Endothelial cell (in vitro differentiated cells): ENCODE measurements around the gene A3GALT2. TPM values are rescaled to one million over a fixed set of nuclear protein-coding genes. Genes with fewer than 3 reads are reported as not detected.

Experiments used
- DNase-seq: peaks from one replicate; pipeline ENCODE4 v3.0.0; 2021; ENCODE audit warnings: low spot score
- H3K27ac Mint-ChIP-seq: one replicate; pipeline ENCODE4 v1.8.0; 2021; ENCODE audit warnings: mixed read lengths, inconsistent platforms; ENCODE audit not compliant: unreplicated experiment
- H3K27me3 Mint-ChIP-seq: one replicate; pipeline ENCODE4 v1.8.0; 2021; ENCODE audit warnings: mild to moderate bottlenecking, moderate library complexity, mixed read lengths, inconsistent platforms; ENCODE audit not compliant: unreplicated experiment
- H3K36me3 Mint-ChIP-seq: one replicate; pipeline ENCODE4 v1.8.0; 2021; ENCODE audit warnings: mild to moderate bottlenecking, low read depth, mixed read lengths, inconsistent platforms; ENCODE audit not compliant: unreplicated experiment
- H3K4me1 Mint-ChIP-seq: one replicate; pipeline ENCODE4 v1.8.0; 2021; ENCODE audit warnings: mild to moderate bottlenecking, mixed read lengths, inconsistent platforms; ENCODE audit not compliant: unreplicated experiment
- H3K4me3 Mint-ChIP-seq: one replicate; pipeline ENCODE4 v1.8.0; 2021; ENCODE audit warnings: mild to moderate bottlenecking, mixed read lengths, inconsistent platforms; ENCODE audit not compliant: unreplicated experiment
- H3K9me3 Mint-ChIP-seq: one replicate; pipeline ENCODE4 v1.8.0; 2021; ENCODE audit warnings: mixed read lengths, inconsistent platforms; ENCODE audit not compliant: unreplicated experiment
- CTCF ChIP-seq: fragments of 200-600 bp; sonication (generic); IDR thresholded peaks from one replicate; pipeline ENCODE4 v1.5.0; 2021; ENCODE audit warnings: antibody characterized with exemption; ENCODE audit not compliant: unreplicated experiment
- total RNA-seq: library from RNA; stranded (reverse); fragmentation: NEBNext Ultra II Directional; extraction: Animal tissue kit (Norgen Biotek cat#: 25700); gene quantifications from one replicate; pipeline ENCODE4 v1.2.1, GENCODE V29; 2021; ENCODE audit not compliant: unreplicated experiment

Gene A3GALT2
- total RNA-seq, 1 donor from 2014 or later = not detected

- no peak for TF ChIP-seq CTCF
- peaks cover 8% of the 10 kb centered on the region for H3K27me3 Mint-ChIP-seq
- no peaks in the 10 kb centered on the region for H3K9me3 Mint-ChIP-seq
- H3K4me3 Mint-ChIP-seq = no peak overlapping the region
- DNase-seq = no peak
- H3K36me3 Mint-ChIP-seq = peaks cover 28% of the 10 kb centered on the region
- no peak overlapping the region for H3K27ac Mint-ChIP-seq
- H3K4me1 Mint-ChIP-seq = peaks cover 19% of the 10 kb centered on the region
Measured at GRCh38 chr1:33302325-33302724, 18.6 kb downstream of the A3GALT2 start.

- H3K4me1 Mint-ChIP-seq = peaks cover 19% of the 10 kb centered on the region
- H3K4me3 Mint-ChIP-seq = peak overlapping the region; percentile 59
- H3K9me3 Mint-ChIP-seq = no peaks in the 10 kb centered on the region
- peaks cover 9% of the 10 kb centered on the region for H3K27me3 Mint-ChIP-seq
- H3K27ac Mint-ChIP-seq = no peak overlapping the region
- no peak for TF ChIP-seq CTCF
- DNase-seq = no peak
- peaks cover 35% of the 10 kb centered on the region for H3K36me3 Mint-ChIP-seq
Measured at GRCh38 chr1:33301273-33301984, 19.5 kb downstream of the A3GALT2 start.

- H3K9me3 Mint-ChIP-seq = no peaks in the 10 kb centered on the region
- peaks cover 19% of the 10 kb centered on the region for H3K4me1 Mint-ChIP-seq
- no peak for TF ChIP-seq CTCF
- H3K4me3 Mint-ChIP-seq = no peak overlapping the region
- peaks cover 40% of the 10 kb centered on the region for H3K36me3 Mint-ChIP-seq
- H3K27me3 Mint-ChIP-seq = peaks cover 7% of the 10 kb centered on the region
- DNase-seq = no peak
- H3K27ac Mint-ChIP-seq = no peak overlapping the region
Measured at GRCh38 chr1:33300673-33301072, 20.2 kb downstream of the A3GALT2 start.

- Mint-ChIP-seq H3K36me3 (peaks cover 40% of the 10 kb centered on the region), H3K27ac (no peak overlapping the region), H3K4me1 (peaks cover 19% of the 10 kb centered on the region), H3K9me3 (no peaks in the 10 kb centered on the region), H3K27me3 (peaks cover 7% of the 10 kb centered on the region), H3K4me3 (no peak overlapping the region)
- no peak for TF ChIP-seq CTCF
- DNase-seq = no peak
Measured at GRCh38 chr1:33299461-33300155, 21.3 kb downstream of the A3GALT2 start.
